ENCODE results near the gene KTI12.

- no peak for TF ChIP-seq ARNT (IDR thresholded peaks at IDR 0.05)
- no peak for TF ChIP-seq FOXM1 (IDR thresholded peaks at IDR 0.05; ENCODE audit: borderline replicate concordance)
- no peak for TF ChIP-seq FOXA1 (IDR thresholded peaks at IDR 0.05)
- no peak for TF ChIP-seq FOXK2 (IDR thresholded peaks at IDR 0.05)
Observed at GRCh38 chr1:52008071-52008809, 25.4 kb downstream of the KTI12 start.

Data from HEK293T (cell line).